ENCODE measurements around the gene TAX1BP3. TPM values are rescaled to one million over a fixed set of nuclear protein-coding genes. Genes with fewer than 3 reads are reported as not detected.

TAX1BP3 gene
- total and polyA plus RNA-seq, 2 of the 13 experiments (the other 11 are each of a cell fraction or from before 2014, with no cell fraction given): 16.7 to 45.1 TPM

- TF ChIP-seq KIAA2018 (CRISPR knock-in tag; IDR thresholded peaks at IDR 0.05; ENCODE audit: borderline replicate concordance): no peak
- no peak for TF ChIP-seq ZNF83 (CRISPR knock-in tag; IDR thresholded peaks at IDR 0.05; ENCODE audit: borderline replicate concordance)
- TF ChIP-seq NFIB (CRISPR knock-in tag; IDR thresholded peaks at IDR 0.05; ENCODE audit: borderline replicate concordance): no peak
- no peak for TF ChIP-seq ZBTB34 (CRISPR knock-in tag; IDR thresholded peaks at IDR 0.05)
- TF ChIP-seq ZNF609 (CRISPR knock-in tag; IDR thresholded peaks at IDR 0.05; ENCODE audit: borderline replicate concordance): no peak
- TF ChIP-seq ZBTB38 (CRISPR knock-in tag; IDR thresholded peaks at IDR 0.05): no peak
- TF ChIP-seq REST (IDR thresholded peaks at IDR 0.05; ENCODE audit: borderline replicate concordance in 1 of 2, low read depth in 1 of 2, low read length in 2 of 2): no peak
- no peak for TF ChIP-seq ZNF562 (CRISPR knock-in tag; IDR thresholded peaks at IDR 0.05; ENCODE audit: borderline replicate concordance)
- no peak for TF ChIP-seq KDM1A (CRISPR knock-in tag; IDR thresholded peaks at IDR 0.05)
- TF ChIP-seq CEBPB (IDR thresholded peaks at IDR 0.05; ENCODE audit: borderline replicate concordance, low read depth, low read length): no peak
- no peak for TF ChIP-seq REL (CRISPR knock-in tag; conservative IDR thresholded peaks at IDR 0.05)
Observed at GRCh38 chr17:3675886-3676285, 7.5 kb upstream of the TAX1BP3 start (continued).
